ENCODE results near the gene HECA. TPM values are rescaled to one million over a fixed set of nuclear protein-coding genes. Genes with fewer than 3 reads are reported as not detected.

HECA gene
- total RNA-seq, 1 experiment from 2014 or later, result 9.4 TPM

DNA sequence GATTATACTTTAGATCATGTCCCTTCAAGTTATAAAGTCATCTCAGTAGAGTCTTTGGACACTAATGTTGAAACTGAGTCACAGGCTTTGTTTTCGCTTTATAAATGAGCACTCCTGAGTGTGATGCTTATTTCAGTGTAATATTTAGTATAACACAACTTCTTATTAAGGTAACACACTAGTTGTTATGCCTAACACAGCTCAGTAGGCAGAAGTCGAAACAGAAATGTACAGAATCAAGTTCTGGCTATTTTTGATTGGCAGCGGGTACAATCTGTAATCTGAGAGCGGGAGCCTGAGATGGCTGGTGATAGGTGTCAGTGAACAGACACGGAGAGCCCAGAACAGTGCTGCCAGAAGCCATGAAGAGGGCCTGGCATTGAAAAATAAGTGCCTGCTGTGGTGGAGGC, 11.4 kb downstream of the HECA start (continued):
- TF ChIP-seq, protein P1, sequence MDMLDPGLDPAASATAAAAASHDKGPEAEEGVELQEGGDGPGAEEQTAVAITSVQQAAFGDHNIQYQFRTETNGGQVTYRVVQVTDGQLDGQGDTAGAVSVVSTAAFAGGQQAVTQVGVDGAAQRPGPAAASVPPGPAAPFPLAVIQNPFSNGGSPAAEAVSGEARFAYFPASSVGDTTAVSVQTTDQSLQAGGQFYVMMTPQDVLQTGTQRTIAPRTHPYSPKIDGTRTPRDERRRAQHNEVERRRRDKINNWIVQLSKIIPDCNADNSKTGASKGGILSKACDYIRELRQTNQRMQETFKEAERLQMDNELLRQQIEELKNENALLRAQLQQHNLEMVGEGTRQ (CRISPR knock-in tag; IDR thresholded peaks at IDR 0.05), result no peak
- TF ChIP-seq ETV6 (CRISPR knock-in tag; IDR thresholded peaks at IDR 0.05) (no peak), NFATC4 (CRISPR knock-in tag; IDR thresholded peaks at IDR 0.05) (no peak), ZNF317 (CRISPR knock-in tag; IDR thresholded peaks at IDR 0.05; ENCODE audit: borderline replicate concordance, low read depth) (no peak), ZNF423 (CRISPR knock-in tag; IDR thresholded peaks at IDR 0.05) (no peak), RELA (CRISPR knock-in tag; IDR thresholded peaks at IDR 0.05; ENCODE audit: borderline replicate concordance) (no peak), E2F1 (CRISPR knock-in tag; IDR thresholded peaks at IDR 0.05) (no peak), ZNF396 (CRISPR knock-in tag; IDR thresholded peaks at IDR 0.05; ENCODE audit: borderline replicate concordance) (no peak), ZNF671 (CRISPR knock-in tag; IDR thresholded peaks at IDR 0.05) (no peak)

DNA sequence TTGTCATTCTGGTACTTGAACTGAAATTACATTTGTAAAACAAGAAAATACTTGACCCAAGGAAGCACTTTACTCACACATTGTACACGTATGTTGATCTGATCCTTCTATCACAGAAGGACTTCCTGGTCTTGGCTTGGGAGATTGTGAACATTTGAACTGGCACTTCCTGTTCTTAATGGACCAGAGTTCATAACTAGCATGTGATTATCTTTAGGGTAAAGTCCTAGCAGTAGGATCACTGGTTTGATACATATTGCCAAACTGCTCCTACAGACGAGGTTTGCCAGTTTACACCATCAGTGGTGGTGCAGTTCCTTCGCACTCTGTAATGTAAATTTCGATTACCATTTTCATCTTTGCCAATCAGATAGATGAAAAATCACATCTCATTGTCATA, 12.7 kb downstream of the HECA start:
- no peak overlapping the region for H3K4me3 Mint-ChIP-seq
- no peak overlapping the region for H3K27ac Mint-ChIP-seq
- CTCF ChIA-PET, result no interaction called here
- H3K4me1 Mint-ChIP-seq, result peaks cover 39% of the 10 kb centered on the region
- TF ChIP-seq IRF2 (CRISPR knock-in tag; IDR thresholded peaks at IDR 0.05; ENCODE audit: borderline replicate concordance, low read depth), result no peak
- no peak for TF ChIP-seq CDX4 (CRISPR knock-in tag; IDR thresholded peaks at IDR 0.05; ENCODE audit: borderline replicate concordance)
- TF ChIP-seq GRHL2 (CRISPR knock-in tag; IDR thresholded peaks at IDR 0.05; ENCODE audit: insufficient replicate concordance, severe bottlenecking), result no peak
- TF ChIP-seq, protein P2, sequence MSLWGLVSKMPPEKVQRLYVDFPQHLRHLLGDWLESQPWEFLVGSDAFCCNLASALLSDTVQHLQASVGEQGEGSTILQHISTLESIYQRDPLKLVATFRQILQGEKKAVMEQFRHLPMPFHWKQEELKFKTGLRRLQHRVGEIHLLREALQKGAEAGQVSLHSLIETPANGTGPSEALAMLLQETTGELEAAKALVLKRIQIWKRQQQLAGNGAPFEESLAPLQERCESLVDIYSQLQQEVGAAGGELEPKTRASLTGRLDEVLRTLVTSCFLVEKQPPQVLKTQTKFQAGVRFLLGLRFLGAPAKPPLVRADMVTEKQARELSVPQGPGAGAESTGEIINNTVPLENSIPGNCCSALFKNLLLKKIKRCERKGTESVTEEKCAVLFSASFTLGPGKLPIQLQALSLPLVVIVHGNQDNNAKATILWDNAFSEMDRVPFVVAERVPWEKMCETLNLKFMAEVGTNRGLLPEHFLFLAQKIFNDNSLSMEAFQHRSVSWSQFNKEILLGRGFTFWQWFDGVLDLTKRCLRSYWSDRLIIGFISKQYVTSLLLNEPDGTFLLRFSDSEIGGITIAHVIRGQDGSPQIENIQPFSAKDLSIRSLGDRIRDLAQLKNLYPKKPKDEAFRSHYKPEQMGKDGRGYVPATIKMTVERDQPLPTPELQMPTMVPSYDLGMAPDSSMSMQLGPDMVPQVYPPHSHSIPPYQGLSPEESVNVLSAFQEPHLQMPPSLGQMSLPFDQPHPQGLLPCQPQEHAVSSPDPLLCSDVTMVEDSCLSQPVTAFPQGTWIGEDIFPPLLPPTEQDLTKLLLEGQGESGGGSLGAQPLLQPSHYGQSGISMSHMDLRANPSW (CRISPR knock-in tag; conservative IDR thresholded peaks at IDR 0.05; ENCODE audit: low read depth), result no peak
- no peak for TF ChIP-seq KAT7 (CRISPR knock-in tag; IDR thresholded peaks at IDR 0.05; ENCODE audit: borderline replicate concordance)
- TF ChIP-seq CREB1 (CRISPR knock-in tag; IDR thresholded peaks at IDR 0.05), result no peak
- TF ChIP-seq ELF4 (CRISPR knock-in tag; IDR thresholded peaks at IDR 0.05; ENCODE audit: low read depth), result no peak
- no peak for TF ChIP-seq MYBL2 (CRISPR knock-in tag; IDR thresholded peaks at IDR 0.05)
- TF ChIP-seq, protein P3, sequence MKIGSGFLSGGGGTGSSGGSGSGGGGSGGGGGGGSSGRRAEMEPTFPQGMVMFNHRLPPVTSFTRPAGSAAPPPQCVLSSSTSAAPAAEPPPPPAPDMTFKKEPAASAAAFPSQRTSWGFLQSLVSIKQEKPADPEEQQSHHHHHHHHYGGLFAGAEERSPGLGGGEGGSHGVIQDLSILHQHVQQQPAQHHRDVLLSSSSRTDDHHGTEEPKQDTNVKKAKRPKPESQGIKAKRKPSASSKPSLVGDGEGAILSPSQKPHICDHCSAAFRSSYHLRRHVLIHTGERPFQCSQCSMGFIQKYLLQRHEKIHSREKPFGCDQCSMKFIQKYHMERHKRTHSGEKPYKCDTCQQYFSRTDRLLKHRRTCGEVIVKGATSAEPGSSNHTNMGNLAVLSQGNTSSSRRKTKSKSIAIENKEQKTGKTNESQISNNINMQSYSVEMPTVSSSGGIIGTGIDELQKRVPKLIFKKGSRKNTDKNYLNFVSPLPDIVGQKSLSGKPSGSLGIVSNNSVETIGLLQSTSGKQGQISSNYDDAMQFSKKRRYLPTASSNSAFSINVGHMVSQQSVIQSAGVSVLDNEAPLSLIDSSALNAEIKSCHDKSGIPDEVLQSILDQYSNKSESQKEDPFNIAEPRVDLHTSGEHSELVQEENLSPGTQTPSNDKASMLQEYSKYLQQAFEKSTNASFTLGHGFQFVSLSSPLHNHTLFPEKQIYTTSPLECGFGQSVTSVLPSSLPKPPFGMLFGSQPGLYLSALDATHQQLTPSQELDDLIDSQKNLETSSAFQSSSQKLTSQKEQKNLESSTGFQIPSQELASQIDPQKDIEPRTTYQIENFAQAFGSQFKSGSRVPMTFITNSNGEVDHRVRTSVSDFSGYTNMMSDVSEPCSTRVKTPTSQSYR (CRISPR knock-in tag; IDR thresholded peaks at IDR 0.05), result no peak
- TF ChIP-seq, protein P4, sequence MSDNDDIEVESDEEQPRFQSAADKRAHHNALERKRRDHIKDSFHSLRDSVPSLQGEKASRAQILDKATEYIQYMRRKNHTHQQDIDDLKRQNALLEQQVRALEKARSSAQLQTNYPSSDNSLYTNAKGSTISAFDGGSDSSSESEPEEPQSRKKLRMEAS (CRISPR knock-in tag; IDR thresholded peaks at IDR 0.05), result no peak
- no peak for TF ChIP-seq NR2C2 (CRISPR knock-in tag; IDR thresholded peaks at IDR 0.05)
- TF ChIP-seq, protein P5, sequence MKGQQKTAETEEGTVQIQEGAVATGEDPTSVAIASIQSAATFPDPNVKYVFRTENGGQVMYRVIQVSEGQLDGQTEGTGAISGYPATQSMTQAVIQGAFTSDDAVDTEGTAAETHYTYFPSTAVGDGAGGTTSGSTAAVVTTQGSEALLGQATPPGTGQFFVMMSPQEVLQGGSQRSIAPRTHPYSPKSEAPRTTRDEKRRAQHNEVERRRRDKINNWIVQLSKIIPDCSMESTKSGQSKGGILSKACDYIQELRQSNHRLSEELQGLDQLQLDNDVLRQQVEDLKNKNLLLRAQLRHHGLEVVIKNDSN (CRISPR knock-in tag; IDR thresholded peaks at IDR 0.05), result no peak
- no peak for TF ChIP-seq ZNF416 (CRISPR knock-in tag; IDR thresholded peaks at IDR 0.05)
- no peak for TF ChIP-seq SOX15 (CRISPR knock-in tag; IDR thresholded peaks at IDR 0.05)
- POLR2A ChIA-PET, result no interaction called here
- no peak for DNase-seq (ENCODE audit: low spot score)
- no peaks in the 10 kb centered on the region for H3K9me3 Mint-ChIP-seq
- H3K27me3 Mint-ChIP-seq (ENCODE audit: low read depth), result no peaks in the 10 kb centered on the region
- no peaks in the 10 kb centered on the region for H3K36me3 Mint-ChIP-seq
- ATAC-seq, result no peak
